GM12892 (cell line): ENCODE results near the gene SMIM35.
A peak's percentile ranks its signal among the peaks of the same experiment; 100 is the strongest.

Experiments used
- DNase-seq: peaks from one replicate; pipeline ENCODE4 v3.0.0; 2011; ENCODE audit not compliant: insufficient read length
- FAIRE-seq: peaks from 2 replicates; lab custom pipeline; 2011; peaks lifted over from hg19 to GRCh38; lab: Jason Lieb, UNC
- POLR2A ChIP-seq: IDR thresholded peaks from 2 replicates; pipeline ENCODE4 v1.6.1; 2011; ENCODE audit warnings: low read depth, low read length, control low read depth
- POLR2AphosphoS5 ChIP-seq: IDR thresholded peaks from 2 replicates; pipeline ENCODE4 v1.6.1; 2011; ENCODE audit warnings: low read depth, low read length, control low read depth
- TAF1 ChIP-seq: IDR thresholded peaks from 2 replicates; pipeline ENCODE4 v1.6.1; 2011; ENCODE audit warnings: low read depth, mild to moderate bottlenecking, control low read depth, low read length, borderline replicate concordance

Gene SMIM35

DNA sequence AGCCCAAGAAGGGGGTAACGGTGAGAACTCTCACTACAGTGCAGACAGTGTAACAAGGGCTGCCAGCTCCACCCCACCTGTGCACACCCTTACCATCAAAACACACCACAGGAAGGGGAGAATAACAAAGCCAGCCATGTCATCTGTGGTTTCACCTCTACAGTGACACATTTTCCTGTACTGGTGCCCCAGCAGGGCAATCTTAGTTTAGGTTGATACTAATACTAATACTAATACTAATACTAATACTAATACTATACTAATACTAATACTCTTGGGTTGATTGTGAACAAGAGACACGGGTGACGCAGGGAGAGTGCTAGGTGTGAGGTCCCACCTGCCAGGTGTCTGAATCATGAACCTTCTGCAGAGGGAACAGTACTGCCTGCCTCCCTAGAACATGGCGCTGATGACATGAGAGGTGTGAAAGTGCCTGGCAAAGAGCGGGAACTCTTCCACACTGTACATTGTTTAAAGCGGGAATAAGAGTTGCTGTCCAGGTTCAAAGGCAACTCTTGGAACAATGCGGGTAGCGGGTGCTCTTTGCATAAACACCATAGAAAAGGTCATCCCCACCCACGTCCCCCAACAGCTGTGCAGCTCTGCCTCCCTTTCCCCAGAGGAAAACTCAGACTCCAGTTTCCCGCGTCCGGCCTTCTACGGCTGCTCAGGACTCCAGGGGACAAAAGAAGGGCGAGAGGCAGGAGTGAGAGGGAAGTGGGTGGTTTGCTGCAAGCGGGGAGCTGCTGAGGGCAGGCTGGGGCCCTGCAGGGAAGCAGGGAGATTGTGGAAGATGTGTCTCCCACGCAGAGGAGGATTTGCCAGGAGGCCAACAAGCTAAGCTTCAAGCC is 34.9 kb downstream of the SMIM35 start:
- TF ChIP-seq TAF1 (no peak), POLR2AphosphoS5 (no peak), POLR2A (no peak)
- peak; percentile 63 for FAIRE-seq

DNA sequence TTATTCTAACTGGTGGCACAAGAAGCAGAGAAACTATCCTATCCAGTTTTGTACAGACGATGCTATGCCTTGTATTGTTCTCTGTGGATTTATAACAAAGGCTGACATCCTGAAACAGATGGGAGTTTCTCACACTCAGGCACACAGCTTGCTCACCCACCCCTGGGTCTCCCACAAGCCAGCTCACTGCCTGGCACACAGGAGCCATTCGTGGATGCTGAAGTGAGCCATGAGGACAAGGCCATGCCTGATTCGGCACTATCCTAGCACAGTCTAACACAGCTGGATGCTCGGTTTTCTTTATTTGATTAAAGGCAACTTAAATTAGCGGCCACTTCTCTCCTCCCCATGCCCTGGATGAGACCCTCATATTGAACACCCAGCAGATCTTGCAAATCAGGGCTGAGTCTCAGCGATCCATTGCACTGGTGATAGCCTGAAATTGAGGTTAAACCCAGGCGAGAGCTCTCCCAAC is 35.6 kb downstream of the SMIM35 start:
- FAIRE-seq, result no peak

More for the DNA sequence above, 34.9 kb downstream of the SMIM35 start:
- DNase-seq, result no peak

DNA sequence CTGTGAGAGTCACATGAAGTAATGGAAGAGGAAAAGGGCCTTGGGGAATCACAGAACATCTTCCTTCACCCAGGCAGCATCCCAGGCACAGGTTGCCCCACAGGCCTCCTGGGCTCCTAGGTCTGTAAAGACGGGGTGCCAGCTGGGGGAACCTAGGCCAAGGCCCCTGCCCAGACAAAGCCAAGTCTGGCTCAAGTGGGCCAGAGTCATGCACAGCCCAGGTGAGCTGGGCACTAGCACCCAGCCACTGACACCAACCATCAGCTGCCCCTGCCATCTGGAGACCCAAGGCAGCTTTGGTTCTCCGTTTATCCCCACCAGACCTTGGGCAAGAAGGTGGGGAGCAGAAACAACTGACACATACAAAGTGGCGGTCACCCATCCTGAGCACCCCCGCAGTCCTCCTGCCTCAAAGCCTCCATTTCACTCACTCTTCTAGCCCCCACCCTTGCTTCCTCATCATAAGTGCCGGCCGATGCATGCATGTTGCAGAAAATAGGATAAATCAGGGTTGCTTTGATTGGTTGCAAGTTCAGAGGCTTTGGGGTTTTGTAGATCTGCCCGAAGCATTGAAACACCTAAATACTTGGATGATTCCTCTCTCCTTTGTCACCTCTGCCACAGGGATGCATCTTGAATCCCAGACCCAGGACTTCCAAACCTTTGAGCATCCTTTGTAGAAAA is 36.4 kb downstream of the SMIM35 start:
- FAIRE-seq, result no peak
- no peak for TF ChIP-seq POLR2A
- TF ChIP-seq POLR2AphosphoS5, result no peak
- TF ChIP-seq TAF1, result no peak
- DNase-seq, result no peak

More for the DNA sequence above, 35.6 kb downstream of the SMIM35 start:
- TF ChIP-seq POLR2AphosphoS5, result no peak
- TF ChIP-seq POLR2A, result no peak
- TF ChIP-seq TAF1, result no peak
- DNase-seq, result no peak

DNA sequence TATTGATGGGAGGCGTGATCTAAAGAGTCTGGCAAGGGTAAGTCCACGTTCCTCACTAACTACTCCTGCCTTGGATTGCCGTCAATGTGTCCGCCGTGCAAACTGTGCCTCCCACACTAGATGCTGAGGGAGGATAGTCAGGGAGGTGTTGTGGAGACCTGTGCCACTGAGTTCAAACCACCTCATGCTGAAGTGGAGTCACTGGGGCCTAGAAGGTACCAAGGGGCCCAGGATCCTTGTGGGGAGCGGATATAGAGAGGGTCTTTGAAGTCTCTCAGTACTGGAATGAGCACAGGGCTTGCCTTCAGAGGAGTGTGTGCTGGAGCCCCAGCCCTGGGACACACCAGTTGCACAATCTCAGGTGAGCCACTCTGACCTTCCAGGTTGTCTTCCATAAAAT is 37.0 kb downstream of the SMIM35 start:
- FAIRE-seq (no peak), DNase-seq (no peak)
- TF ChIP-seq POLR2A (no peak), POLR2AphosphoS5 (no peak), TAF1 (no peak)

DNA sequence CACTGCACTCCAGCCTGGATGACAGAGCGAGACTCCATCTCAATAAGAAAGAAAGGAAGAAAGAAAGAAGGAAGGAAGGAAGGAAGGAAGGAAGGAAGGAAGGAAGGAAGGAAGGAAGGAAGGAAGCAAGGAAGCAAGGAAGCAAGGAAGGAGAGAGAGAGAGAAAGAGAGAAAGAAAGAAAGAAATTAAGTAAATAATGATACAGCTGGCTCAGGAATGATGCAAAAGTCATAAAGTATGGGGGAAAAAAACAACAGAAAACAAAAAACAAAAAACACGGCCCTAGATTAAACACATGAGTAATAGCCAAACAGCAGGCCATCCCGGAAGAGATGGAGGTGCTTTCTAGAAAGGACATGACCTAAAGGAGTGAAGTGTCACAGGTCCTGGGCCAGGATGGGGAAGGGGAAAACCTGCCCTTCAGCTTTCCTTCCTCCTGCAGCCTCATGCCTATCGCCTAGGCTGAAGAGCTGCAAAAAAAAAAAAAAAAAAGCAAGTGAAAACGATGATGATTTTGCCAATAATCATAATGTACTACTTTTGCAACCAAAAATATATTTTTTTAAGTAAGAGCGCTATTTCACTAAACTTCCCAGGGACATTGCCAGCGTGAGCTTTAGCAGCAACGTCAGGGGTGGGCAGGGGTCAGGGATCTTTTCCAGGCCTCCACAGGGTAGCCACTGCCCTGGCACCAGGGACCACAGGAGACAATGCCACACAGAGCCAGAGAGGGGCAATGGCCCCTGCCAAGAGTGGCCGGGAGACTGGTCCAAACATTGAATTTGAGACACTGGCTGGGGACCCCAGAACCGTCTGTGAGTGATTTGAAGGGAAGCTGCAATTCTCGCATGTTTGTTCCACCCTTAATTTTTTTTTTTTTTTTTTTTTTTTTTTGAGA is 38.0 kb downstream of the SMIM35 start:
- TF ChIP-seq TAF1, result no peak
- TF ChIP-seq POLR2A, result no peak
- no peak for TF ChIP-seq POLR2AphosphoS5
- peak; percentile 51 for FAIRE-seq
- no peak for DNase-seq

DNA sequence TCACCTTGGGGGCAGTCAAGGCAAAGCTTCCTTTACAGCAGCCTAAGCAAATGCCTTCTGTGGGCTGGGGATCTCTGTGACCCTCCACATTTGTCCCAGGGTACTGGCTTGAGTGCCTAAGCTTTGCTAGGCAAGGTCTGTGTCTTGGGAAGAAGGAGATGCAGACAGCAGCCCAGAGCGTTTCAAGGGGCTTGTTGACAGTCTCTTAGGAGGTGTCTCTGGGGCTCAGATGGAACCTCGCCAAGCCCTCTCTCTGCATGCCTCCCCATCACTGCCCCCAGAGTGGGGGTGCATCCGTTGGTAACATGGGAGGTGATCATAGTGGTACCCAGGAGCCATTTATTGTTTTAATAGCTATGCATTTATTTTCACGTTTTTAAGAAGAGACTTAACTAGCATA is 39.0 kb downstream of the SMIM35 start:
- TF ChIP-seq TAF1 (no peak), POLR2AphosphoS5 (no peak), POLR2A (no peak)
- DNase-seq, result no peak
- FAIRE-seq, result no peak

DNA sequence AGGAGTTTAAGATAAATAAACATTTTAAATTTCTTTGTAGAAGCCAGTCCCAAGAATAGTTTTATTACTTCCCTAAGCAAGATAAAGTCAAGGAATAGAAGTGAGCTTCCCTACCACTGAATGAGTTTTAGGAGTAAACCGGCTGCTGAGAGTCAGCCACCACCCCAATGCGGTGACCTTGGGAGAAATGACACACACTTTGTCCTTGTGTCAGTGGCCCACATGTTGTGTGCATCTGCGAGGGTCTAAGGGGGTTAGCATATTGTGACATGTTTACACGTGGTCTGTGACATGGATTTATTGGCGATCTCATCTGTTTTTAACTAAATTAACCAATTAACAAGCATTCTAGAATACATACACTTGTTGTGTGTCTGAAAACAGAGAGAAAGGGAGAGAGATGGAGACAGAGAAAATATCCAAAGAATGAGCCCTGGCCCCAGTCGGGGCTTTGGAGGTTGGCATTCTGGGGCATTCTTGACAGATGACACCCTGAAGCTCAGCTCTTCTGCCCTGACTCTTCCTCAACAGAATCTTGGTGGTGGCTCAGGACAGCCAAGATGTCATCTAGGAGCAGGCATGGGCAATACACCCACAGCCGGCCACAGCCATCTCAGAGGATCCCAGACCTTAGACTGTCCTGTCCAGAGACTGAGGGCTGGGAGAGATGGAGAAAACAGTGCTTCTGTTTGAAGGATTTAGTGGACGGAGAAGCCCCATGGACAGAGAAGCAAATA is 39.6 kb downstream of the SMIM35 start:
- DNase-seq (no peak), FAIRE-seq (peak; percentile 86)
- no peak for TF ChIP-seq POLR2AphosphoS5
- no peak for TF ChIP-seq TAF1
- no peak for TF ChIP-seq POLR2A

DNA sequence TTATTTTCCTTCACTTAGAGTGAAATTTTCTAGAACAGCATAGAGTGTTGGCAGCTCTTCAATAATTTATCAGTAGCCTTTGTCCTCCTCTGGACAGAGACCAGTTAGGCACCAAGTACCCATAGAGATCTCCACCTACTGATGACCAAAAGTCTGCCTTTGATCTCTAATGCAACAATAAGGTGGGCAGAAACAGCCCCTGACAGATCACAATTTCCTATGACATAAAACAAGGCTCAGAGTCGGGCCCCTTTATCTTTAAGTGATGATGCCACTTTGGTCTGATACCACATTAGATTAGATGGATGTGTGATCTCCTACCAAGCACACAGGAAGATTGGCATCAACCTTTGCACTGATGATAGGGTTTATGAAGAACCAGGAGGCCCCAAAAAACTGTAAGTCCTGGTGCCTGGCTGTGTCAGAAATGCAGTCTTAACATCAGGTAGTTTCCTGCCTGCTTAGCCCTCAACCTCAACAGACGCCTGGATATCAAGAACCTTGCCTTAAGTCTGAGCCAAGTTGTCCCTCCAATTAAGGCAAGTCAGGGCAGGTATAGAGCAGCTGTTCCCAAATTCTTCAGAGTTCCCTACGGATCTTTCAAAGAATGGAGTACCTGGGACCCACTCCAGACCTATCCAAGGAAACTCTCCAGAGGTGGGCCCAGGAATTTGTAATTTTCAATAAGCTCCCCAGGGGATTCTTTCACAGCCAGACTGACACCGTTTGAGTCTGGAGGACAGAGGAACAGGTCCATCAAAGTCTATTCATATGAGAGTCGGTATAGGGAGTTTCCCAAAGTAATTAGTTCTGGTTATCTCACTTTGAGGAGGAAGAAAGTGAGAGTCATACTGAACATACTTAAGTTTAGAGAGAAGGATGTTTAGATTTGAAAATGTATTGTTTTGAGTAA is 40.5 kb downstream of the SMIM35 start:
- FAIRE-seq, result peak; percentile 84
- TF ChIP-seq POLR2AphosphoS5 (no peak), TAF1 (no peak), POLR2A (no peak)
- DNase-seq, result no peak

DNA sequence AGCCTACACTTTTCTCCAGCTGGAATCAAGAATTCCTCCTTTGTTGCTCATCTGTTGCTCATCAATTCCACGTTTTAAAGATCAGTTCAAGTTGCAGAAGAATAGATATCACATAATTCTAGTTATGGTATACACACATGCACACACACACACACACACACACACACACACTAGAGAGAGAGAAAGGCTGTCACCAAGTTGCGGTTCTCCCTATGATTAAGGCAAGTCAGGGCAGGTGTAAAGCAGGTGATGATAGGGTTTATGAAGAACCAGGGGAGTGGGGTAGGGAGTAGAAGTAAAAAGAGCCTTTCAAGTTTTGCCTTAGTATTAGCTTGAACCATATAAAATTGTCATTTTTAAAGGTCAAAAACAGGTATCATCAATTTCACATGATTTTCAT is 41.6 kb downstream of the SMIM35 start:
- no peak for TF ChIP-seq POLR2AphosphoS5
- TF ChIP-seq TAF1, result no peak
- no peak for TF ChIP-seq POLR2A
- no peak for DNase-seq
- FAIRE-seq, result peak; percentile 80

DNA sequence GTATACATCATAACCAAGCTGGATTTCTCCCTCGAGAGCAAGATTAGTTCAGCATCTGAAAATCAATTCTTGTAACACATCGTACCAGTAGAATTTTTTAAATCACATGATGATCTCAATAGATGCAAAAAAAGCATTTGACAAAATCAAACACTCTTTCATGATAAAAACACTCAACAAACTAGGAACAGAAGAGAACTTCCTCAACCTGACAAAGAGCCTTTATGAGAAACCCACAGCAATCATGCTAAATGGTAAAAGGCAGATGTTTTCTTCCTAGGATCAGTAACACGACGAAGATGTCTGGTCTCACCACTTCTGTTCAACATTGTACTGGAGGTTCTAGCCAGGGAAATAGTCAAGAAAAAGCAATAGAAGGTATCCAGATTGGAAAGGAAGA is 44.0 kb downstream of the SMIM35 start:
- TF ChIP-seq TAF1, result no peak
- no peak for TF ChIP-seq POLR2A
- TF ChIP-seq POLR2AphosphoS5, result no peak
- FAIRE-seq, result peak; percentile 69
- no peak for DNase-seq
